Right lung (tissue), 5 donors: Measurements from ENCODE around the gene PGGT1B. TPM values are rescaled to one million over a fixed set of nuclear protein-coding genes. Genes with fewer than 3 reads are reported as not detected.

Source experiments
- DNase-seq, 2 donors: peaks; one replicate each; pipeline ENCODE4 v3.0.0-alpha.2; 2013
- polyA plus RNA-seq, 5 donors: library from polyadenylated mRNA; unstranded; fragments of 120-200 nt; gene quantifications; one replicate each; pipeline versions ENCODE4 v1.2.1 to v1.2.3, GENCODE V29; 2013; ENCODE audit warnings: inconsistent platforms in 1 of 5, low replicate concordance in 1 of 5; ENCODE audit not compliant: insufficient read length in 5 of 5, insufficient read depth in 1 of 5

Gene PGGT1B
- polyA plus RNA-seq, 5 donors: 21.7 to 37.7 (median 32.9) TPM

- no peak for DNase-seq
These were observed 75.9 kb downstream of the PGGT1B start for GRCh38 chr5:115186794-115187193.

DNA sequence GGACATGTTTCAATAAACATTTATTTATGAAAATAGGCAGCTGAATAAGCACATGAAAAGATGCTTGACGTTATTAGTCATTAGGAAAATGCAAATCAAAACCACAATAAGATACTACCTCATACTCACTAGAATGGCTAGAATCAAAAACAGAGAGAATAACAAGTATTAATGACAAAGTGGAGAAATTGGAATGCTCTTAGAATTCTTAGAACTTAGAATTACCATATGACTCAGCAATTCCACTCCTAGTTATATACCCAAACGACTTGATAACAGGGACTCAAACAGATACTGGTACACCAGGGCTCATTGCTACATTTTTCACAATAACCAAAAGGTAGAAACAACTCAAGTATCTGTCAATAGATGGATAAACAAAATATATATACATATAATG, 77.9 kb downstream of the PGGT1B start:
- DNase-seq: no peak

DNA sequence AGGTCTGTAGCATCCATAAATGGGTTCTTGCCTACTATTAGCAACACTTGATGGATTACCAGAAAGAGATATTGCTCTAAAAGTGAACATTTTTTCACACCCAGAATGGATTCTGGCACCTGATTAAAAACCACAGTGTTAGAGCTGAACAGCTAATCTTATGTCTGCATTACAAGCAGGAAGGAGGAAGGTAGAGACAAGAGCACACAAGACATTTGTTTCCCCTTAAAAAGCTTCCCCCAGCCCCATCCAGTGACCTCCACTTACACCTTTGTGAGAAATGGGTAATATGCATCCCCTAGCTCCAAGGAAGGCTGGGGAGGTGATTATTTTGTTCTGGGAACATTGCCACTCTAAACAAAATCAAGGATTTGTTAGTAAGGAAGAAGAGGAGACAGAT, 80.9 kb downstream of the PGGT1B start:
- DNase-seq: no peak

GRCh38 chr5:115180165-115180709, 82.4 kb downstream of the PGGT1B start:
- DNase-seq: peak; percentile 35 to 44

DNA sequence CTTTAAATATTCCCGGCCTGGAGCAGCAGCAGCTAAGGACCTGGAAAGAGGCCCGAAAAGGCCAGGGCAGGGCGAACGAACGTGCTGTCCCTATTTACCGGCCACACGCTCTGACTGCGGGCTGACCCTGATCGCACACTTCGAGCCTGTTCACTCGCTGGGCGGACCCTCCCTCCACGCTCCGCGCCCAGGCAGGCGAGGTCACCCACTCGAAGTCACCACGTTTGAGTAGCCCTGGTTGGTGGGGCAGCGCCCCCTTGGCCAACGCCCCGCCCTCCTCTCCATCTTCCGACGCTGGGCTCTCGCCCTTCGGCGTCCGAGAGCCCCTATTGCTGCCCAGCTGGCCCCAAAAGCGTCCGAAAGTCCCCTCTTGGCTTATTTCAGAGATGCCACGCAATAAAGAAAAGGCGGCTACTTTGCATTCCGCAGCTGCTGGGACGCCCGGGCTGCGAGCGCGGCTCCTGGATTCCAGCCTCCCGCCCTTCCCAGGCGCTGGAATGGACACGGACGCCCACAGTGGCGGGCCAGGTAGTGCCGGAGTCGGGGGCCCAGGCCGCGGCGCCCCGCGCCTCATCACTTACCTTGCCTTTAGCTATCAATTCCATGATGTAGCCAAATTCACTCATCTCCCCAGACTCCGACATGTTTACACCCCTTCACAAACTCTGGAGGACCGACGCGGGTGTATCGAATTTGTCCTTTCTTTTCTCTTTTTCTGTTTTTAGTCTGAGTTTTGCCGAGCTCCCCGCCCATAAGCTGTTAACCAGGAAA, 83.1 kb downstream of the PGGT1B start:
- no peak for DNase-seq

DNA sequence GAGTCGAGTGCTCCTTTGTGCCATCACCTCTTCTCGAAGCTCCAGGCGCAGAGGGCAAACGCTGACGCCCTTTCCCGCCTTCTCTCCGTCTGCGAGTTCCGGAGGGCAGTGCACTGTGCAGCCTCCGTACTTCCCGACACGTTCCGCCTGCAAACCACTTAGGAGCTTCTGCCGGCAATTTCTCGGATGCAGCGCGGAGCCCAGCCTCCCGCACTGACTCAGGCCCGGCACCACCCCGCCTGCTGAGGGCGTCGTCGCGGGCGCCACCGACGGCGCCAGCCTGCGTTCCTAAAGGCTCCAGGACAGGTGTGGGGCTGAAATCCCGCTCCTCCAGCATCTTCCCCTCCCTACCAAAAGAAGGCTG, 83.7 kb downstream of the PGGT1B start:
- no peak for DNase-seq

GRCh38 chr5:115170929-115171510, 91.7 kb downstream of the PGGT1B start:
- no peak for DNase-seq

DNA sequence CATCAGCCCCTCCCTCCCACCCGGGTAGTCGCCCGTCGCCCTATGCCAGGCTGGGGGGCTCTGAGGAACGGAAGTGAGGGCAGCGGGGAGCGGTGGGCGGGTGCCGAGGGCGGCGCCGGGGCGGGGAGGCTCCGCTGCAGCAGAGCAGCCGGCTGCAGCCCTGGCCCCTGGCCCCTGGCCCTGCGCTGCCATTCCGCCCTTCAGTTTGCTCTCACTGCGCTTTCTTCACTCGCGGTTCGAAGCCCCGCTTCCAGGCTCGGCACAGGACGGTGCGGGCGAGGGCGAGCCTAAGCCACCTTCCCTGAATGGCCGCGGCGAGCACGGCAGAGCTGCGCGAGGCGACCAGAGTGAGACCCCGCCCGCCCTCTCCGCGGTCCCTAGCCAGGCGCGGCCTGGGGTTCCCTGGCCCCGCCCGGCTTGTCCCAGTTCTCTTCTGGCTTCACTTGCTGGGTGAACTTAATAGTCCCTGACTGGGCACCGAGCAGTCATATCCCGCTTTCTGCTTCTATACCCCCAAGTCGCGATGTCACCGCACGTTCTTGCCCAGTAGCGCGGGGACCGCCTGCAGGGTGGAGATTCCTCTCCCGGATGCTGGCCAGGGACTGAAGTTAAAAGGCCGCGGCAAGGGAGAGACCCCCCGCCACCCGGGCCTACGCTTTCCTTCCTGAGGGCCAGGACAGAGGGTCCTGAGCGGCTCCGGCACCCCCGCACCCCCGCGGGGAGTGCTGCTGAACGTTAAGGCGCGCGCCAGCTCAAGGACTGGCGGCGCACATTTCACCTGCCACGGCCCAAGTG, 92.3 kb downstream of the PGGT1B start:
- DNase-seq: no peak

DNA sequence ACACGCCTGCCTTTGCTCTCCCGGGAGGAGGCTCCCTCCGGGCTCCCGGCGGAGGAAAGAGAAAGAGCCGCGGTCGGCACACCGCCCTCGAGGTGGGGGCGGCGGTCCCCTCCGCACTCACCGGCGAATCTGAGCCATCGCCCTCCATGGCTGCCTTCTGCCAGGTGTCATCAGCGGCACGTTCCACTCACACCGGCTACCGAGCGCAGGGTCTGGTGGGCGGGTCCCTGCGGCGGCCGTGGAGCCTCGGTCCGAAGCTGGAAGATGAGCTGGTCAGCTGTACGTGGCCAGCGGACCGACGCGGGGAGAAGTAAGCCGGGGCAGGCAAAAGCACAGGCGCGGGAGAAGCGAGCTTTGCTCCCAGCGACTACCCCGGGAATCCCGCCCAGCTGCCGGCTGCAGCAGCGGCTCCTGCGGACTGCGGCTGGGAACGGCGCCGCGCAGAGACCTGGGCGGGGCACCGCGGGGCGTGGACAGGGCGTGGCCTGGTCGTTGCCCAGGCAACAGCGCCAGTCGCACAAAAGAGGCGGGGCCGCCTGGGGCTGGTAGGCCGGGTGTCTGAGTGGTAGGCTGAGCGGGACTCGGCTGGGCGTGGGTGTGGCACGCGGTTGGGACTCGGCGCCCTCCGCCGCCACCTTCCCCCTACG, 93.1 kb downstream of the PGGT1B start, which contains the start of gene TRIM36:
TRIM36 (minus strand) TSS at position 422 of the 647 bp plus-strand sequence; CDS start at position 148, 274 bp downstream.
- DNase-seq: peak; percentile 88 to 89

GRCh38 chr5:115168829-115169486, 93.7 kb downstream of the PGGT1B start:
- DNase-seq: no peak

GRCh38 chr5:115166744-115167393, 95.8 kb downstream of the PGGT1B start:
- no peak for DNase-seq

DNA sequence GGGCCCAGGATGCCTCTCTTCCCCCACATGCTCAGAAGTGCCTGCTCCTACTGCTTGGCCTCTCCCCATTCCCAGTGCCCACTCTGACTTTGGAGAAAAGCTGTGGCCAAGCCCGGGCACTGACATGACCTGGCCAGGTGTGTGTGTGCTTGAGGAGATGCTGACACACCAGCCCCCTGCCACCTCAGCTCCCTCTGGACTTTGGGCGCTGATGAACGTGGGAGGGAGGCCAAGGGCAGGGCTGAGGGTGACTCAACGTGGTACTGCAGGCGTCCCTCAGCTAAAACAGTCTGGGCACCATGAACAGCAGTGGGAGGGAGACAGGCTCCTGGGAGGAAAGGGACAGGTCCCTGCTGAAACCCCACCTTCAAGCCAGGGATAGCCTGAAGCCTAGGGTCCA, 96.9 kb downstream of the PGGT1B start:
- DNase-seq: no peak

DNA sequence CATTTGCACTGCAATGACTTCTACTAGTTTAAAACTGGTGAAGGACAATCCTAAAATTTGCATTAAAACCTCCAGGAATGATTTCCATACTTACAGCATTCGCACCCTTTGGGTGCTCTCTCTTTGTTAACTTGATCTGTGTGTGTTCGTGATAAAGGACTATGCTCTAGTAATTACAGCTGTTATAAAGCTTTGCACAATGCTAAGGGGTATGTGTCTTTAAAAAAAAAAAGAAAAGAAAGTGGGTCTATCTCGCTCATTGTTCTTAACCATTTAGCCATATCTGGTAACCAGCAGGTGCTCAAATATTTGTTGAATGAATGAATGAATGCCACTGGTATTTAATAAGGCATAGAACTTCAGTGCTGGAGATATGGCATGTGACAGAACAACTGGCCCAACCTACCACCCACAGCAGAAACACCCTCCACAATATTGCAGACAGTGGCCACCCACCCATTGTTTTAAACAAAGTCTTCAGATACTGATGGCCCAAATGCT, 101.7 kb downstream of the PGGT1B start:
- no peak for DNase-seq

Other genes with a start within 250 kb of the PGGT1B start
- 1 to 10 TPM; 1.1 to 2.0 (median 1.6) TPM for gene TRIM36, start 93.0 kb downstream of the PGGT1B start, polyA plus RNA-seq
- 10 to 100 TPM; 12.5 to 19.9 (median 19.3) TPM for gene CCDC112, start 33.8 kb upstream of the PGGT1B start, polyA plus RNA-seq